ENCODE results near the gene TMEM231.
"Not testable (repeated sequence)": the region's sequence is repeated elsewhere in the genome, so short reads cannot be mapped to it uniquely, and the experiment has no call there.

TMEM231 gene

GRCh38 chr16:75529056-75529905 is 26.8 kb downstream of the TMEM231 start:
- DNase-seq, result no peak

DNA sequence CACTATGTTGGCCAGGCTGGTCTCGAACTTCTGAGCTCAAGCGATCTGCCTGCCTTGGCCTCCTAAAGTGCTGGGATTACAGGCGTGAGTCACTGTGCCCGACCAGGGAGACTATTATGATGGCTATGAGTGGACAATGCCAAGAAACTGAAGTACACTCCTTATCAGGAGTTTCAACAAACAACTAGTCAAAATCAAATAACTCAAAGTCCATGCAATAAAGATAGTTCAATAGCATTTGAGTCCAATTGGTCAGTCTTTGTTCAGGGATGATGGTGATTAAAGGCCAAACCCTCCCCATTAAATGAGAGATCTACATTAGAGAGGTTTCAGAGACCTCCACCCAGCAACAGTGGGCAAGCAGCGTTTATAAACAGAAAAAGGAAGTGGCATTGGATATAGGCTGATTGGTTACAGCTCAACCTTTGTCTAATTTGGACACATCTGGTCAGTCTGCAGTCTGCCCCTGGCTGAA is 28.2 kb downstream of the TMEM231 start:
- DNase-seq, result no peak

GRCh38 chr16:75526032-75526790 is 29.8 kb downstream of the TMEM231 start:
- no peak for DNase-seq

DNA sequence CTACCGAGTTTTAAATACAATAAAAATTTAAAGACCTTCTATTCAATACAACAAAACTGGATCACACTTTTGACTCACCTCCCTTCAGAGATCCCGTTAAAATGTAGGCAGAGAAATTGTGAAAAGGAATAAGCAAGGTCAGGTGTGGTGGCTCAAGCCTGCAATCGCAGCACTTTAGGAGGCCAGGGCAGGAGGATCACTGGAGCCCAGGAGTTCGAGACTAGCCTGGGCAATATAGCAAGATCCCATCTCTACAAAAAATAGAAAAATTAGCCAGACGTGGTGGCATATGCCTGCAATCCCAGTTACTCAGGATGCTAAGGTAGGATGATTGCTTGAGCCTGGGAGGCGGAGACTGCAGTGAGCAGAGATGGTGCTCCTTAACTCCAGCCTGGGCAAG is 36.9 kb downstream of the TMEM231 start:
- no peak for DNase-seq

- DNase-seq, result not testable (repeated sequence)
Measured at GRCh38 chr16:75516189-75516966, 39.7 kb downstream of the TMEM231 start.

GRCh38 chr16:75514296-75514695 is 41.8 kb downstream of the TMEM231 start:
- DNase-seq, result no peak

GRCh38 chr16:75506574-75506973 is 49.5 kb downstream of the TMEM231 start:
- no peak for DNase-seq

DNA sequence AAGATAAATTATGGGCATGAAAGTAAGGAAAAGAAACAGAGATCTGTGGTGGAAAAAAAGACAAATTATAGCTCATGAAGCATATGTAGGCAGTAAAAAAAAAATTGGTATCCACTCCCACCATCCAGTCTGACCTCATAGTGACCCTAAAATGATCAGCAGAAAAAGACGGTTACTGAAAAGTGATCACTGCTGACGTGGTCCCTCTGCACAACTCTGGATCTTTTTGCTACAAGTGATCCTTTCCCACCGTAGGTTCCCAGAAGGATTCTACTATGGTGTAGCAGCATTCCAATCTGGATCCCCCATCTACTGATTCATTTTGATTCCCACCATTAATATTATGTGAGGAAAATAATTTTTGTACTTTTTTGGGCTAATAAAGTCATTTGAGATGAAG is 49.9 kb downstream of the TMEM231 start:
- DNase-seq, result no peak

DNA sequence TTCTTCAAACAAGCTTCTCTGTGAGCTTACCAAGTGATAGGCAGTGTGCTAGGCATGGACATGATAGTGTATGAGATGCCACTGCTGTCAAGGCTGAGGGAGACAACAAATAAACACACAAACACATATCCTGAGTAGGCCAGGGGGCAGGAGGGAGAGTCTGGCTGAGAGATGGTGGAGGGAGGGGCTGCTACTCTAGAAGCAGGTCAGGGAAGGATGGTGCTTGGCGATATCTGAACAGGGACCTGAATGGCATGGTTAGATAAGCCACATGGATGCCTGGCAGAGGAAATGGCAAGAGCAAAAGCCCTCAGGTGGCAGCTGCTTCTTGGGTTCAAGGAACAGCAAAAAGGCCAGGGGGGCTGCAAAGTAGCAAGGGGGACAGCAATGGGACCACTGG is 52.3 kb downstream of the TMEM231 start:
- no peak for DNase-seq

GRCh38 chr16:75502916-75503605 is 53.0 kb downstream of the TMEM231 start:
- DNase-seq, result no peak

DNA sequence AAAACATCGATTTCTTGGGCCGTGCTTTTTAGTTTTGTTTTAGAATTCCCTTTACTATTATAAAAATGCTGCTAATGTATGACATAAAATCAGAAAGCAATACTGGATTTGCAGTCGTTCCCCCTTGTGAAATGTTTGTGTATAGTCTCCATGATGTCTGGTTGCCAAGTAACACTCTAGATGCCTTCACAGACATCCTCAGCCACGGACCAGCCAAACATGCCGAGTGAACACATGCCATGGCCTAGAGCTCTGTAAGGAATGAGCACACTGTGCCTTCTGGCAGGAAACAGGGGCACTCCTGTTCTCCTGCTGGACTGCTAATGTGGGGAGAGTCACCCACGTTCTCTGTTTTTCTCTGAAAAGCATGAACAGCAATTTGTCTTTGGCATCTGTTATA is 54.2 kb downstream of the TMEM231 start:
- DNase-seq, result not testable (repeated sequence)

GRCh38 chr16:75501359-75501758 is 54.7 kb downstream of the TMEM231 start:
- no peak for DNase-seq

- not testable (repeated sequence) for DNase-seq
Measured at GRCh38 chr16:75498605-75499322, 57.3 kb downstream of the TMEM231 start.

GRCh38 chr16:75497558-75497957 is 58.5 kb downstream of the TMEM231 start:
- no peak for DNase-seq

- DNase-seq, result peak; percentile 78
Measured at GRCh38 chr16:75495076-75495674, 60.9 kb downstream of the TMEM231 start, which contains the start of gene CHST6. TSS of gene CHST6 (minus strand) at chr16:75495441. CDS start at chr16:75479828, 15,613 bp downstream.

DNA sequence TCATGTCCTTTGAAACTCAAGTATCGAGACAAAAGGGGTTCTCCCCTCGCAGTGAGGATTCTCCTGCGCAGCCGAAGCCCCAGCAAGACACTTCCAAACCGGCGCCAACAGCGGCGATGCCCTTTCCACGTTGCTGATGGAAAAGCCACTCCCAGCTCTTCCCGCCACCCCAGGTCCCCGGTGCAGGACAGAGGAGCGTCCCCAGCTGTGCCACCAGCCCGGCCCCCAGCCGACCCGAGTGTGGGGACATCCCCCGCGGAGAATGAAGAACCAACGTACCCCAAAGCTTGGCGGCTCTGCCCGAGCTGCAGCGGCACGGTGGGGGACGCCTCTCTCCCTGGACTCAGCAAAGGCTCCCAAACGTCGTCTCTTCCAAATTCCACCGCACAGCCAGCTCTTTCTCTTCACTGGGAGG is 61.4 kb downstream of the TMEM231 start:
- DNase-seq, result no peak

- DNase-seq, result peak; percentile 12
Measured at GRCh38 chr16:75494184-75494583, 61.9 kb downstream of the TMEM231 start.

DNA sequence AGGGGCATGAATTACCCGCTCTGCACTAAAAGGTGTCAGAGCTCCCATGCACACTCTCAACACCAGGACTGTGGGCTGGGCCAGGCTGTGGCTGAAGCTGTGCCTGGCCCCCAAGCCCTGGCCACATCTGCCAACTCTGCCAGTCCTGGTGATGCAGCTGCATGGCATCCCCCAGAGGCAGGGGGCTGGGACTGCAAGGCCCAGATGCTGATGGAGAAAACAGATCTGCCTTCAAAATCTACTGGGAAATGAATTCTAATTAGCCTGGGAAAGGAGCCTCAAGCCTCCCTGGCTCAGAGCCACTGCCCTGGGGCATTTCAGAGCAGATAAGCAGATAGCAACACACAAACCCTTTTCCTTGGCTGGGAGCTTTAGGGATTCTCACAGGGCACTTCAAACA is 64.2 kb downstream of the TMEM231 start:
- peak; percentile 21 for DNase-seq

DNA sequence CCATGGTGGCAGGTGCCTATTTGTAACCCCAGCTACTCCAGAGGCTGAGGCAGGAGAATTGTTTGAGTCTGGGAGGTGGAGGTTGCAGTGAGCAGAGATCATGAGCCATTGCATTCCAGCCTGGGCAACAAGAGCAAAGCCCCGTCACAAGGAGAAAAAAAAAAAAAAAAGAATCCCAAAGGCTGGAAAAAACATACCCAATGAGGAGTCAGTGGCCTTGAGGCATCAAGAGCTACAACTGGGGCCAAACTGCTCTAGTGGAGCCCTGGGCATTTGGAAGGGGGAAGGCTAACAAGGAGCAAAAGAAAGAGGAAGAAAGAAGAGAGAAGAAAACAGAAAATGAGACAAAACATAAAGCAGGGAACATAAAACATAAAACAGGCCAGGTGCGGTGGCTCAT is 67.7 kb downstream of the TMEM231 start:
- no peak for DNase-seq
